H1 (cell line): ENCODE results near the gene ARHGAP10. TPM values are rescaled to one million over a fixed set of nuclear protein-coding genes. Genes with fewer than 3 reads are reported as not detected.

Experiments
- BCL11A ChIP-seq, 2 experiments: IDR thresholded peaks; one replicate each; pipeline ENCODE4 v1.6.1; 2011; ENCODE audit warnings: low read depth in 2 of 2, low read length in 2 of 2, mild to moderate bottlenecking in 2 of 2
- EP300 ChIP-seq, 2 experiments: IDR thresholded peaks; 1 replicate in 1 of 2; 2 replicates in 1 of 2; pipeline ENCODE4 v1.6.1; 2011 to 2012; ENCODE audit warnings: low read depth in 2 of 2, low read length in 2 of 2, mild to moderate bottlenecking in 2 of 2, borderline replicate concordance in 1 of 2, inconsistent platforms in 1 of 2, moderate library complexity in 1 of 2
- EZH2 ChIP-seq: fragments of 200-600 bp; sonication (generic); IDR thresholded peaks from 2 replicates; pipeline ENCODE4 v1.7.1; 2012; ENCODE audit warnings: low read depth, mild to moderate bottlenecking, moderate library complexity, low read length, inconsistent platforms; ENCODE audit not compliant: severe bottlenecking
- GABPA ChIP-seq: IDR thresholded peaks from 2 replicates; pipeline ENCODE4 v1.6.1; 2011; ENCODE audit warnings: mild to moderate bottlenecking, low read length, moderate library complexity, borderline replicate concordance; ENCODE audit not compliant: insufficient read depth
- JUND ChIP-seq: IDR thresholded peaks from 2 replicates; pipeline ENCODE4 v1.6.1; 2011; ENCODE audit warnings: mild to moderate bottlenecking, improper control_type of control experiment, low read length
- KDM1A ChIP-seq: fragments of 200-600, 300-600 bp; sonication (generic); IDR thresholded peaks from 2 replicates; pipeline ENCODE4 v1.7.1; 2016; ENCODE audit warnings: mild to moderate bottlenecking, low read length, borderline replicate concordance
- NRF1 ChIP-seq: IDR thresholded peaks from 2 replicates; pipeline ENCODE4 v1.6.1; 2011; ENCODE audit warnings: mild to moderate bottlenecking, low read depth, low read length, improper control_type of control experiment
- POLR2A ChIP-seq, 2 experiments: IDR thresholded peaks; 1 replicate in 1 of 2; 2 replicates in 1 of 2; pipeline ENCODE4 v1.6.1; 2011; ENCODE audit warnings: low read depth in 2 of 2, low read length in 2 of 2, mild to moderate bottlenecking in 2 of 2; ENCODE audit errors: control extremely low read depth in 1 of 2
- RAD21 ChIP-seq, 2 experiments: IDR thresholded peaks in 1 of 2; conservative IDR thresholded peaks in 1 of 2; 2 replicates each; pipeline ENCODE4 v1.6.1; 2011; ENCODE audit warnings: low read depth in 2 of 2, low read length in 2 of 2, improper control_type of control experiment in 1 of 2, inconsistent platforms in 1 of 2, mild to moderate bottlenecking in 1 of 2, moderate library complexity in 1 of 2
- RXRA ChIP-seq: IDR thresholded peaks from 2 replicates; pipeline ENCODE4 v1.6.1; 2011; ENCODE audit warnings: low read depth, mild to moderate bottlenecking, low read length, moderate library complexity; ENCODE audit not compliant: insufficient read depth
- SIX5 ChIP-seq: IDR thresholded peaks from 2 replicates; pipeline ENCODE4 v1.6.1; 2011; ENCODE audit warnings: mild to moderate bottlenecking, low read depth, low read length
- TAF1 ChIP-seq: IDR thresholded peaks from 2 replicates; pipeline ENCODE4 v1.6.1; 2011; ENCODE audit warnings: mild to moderate bottlenecking, low read depth, low read length
- polyA plus RNA-seq, 7 experiments: library from polyadenylated mRNA; depleted of rRNA in 3 of 7; stranded (reverse) in 5 of 7; unstranded in 2 of 7; fragments of >200 nt in 5 of 7; fragments of 200-250 nt in 2 of 7; gene quantifications; 1 replicate in 5 of 7; 2 replicates in 1 of 7; 4 replicates in 1 of 7; pipeline versions ENCODE4 v1.2.1 to v1.2.3, GENCODE V29; 2011 to 2013; ENCODE audit warnings: missing spikeins in 2 of 7, mixed read lengths in 2 of 7
- total RNA-seq: library from RNA; stranded (reverse); fragmentation: NEBNext Ultra II Directional; extraction: Animal tissue kit (Norgen Biotek cat#: 25700); gene quantifications from 2 replicates; pipeline ENCODE4 v1.2.1, GENCODE V29; 2021
- TF ChIP-seq, protein P1 (sequence below): IDR thresholded peaks from 2 replicates; pipeline ENCODE4 v1.6.1; 2012; ENCODE audit warnings: inconsistent platforms
- TF ChIP-seq, protein P2 (sequence below): IDR thresholded peaks from 2 replicates; pipeline ENCODE4 v1.6.1; 2011; ENCODE audit warnings: low read depth, mild to moderate bottlenecking, low read length; ENCODE audit not compliant: insufficient read depth

ARHGAP10 gene
- total and polyA plus RNA-seq, 2 of the 8 experiments (the other 6 are each of a cell fraction or from before 2014, with no cell fraction given), result 3.7 to 6.1 TPM

DNA sequence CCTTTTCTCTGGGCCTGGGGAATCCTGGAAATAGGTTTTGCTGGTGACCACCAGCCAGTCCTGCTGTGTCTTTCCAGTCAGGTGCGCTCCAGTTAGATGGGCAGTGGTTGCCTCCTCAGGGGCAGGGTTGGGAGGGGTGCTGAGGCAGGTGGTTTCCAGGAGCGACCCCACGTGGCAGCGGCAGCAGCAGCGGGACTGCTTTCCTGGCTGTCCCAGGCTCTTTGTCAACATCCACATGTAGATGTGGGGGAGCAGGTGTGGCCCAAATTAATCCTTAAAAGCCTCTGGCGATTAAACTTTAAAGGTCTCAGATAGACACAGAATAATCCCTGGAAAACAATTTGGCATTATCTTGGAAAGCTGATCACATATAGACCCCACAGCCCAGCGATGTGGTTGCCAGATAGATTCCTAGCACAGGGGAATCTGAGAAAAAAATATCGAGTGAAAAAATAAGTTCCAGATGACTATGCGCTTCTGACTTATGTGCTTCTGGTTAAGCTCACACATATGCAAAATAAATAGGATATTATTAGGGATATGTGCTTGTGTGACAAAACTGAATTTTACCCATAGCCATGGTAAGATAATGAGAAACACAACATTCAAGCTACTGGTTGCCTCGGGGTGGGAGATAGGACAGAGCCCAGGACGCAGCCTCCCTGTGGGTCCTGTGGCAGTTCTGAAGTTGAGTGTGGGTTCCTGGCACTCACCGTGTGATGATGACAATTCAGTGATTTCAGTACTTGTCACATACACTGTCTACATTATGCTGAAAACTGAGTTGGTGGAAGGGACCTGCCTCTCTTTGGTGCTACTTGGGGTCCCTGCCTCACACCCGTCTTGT, 336.4 kb downstream of the ARHGAP10 start (continued):
- peak; percentile 29 to 52; a peak in 3 of 4 replicates for TF ChIP-seq RAD21 (IDR thresholded peaks at IDR 0.05 in 1 of 2, conservative IDR thresholded peaks at IDR 0.05 in 1 of 2; ENCODE audit: low read depth in 2 of 2, low read length in 2 of 2)
- TF ChIP-seq EP300 (IDR thresholded peaks at IDR 0.05; ENCODE audit: borderline replicate concordance in 1 of 2, low read depth in 2 of 2, low read length in 2 of 2), result no peak
- TF ChIP-seq TAF1, result no peak
- no peak for TF ChIP-seq NRF1
- TF ChIP-seq BCL11A (IDR thresholded peaks at IDR 0.05; ENCODE audit: low read depth in 2 of 2, low read length in 2 of 2), result no peak
- TF ChIP-seq, protein P1, sequence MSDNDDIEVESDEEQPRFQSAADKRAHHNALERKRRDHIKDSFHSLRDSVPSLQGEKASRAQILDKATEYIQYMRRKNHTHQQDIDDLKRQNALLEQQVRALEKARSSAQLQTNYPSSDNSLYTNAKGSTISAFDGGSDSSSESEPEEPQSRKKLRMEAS, result peak; percentile 81
- no peak for TF ChIP-seq GABPA
- no peak for TF ChIP-seq JUND
- no peak for TF ChIP-seq RXRA
- TF ChIP-seq KDM1A, result no peak
- TF ChIP-seq SIX5, result no peak
- TF ChIP-seq, protein P2, sequence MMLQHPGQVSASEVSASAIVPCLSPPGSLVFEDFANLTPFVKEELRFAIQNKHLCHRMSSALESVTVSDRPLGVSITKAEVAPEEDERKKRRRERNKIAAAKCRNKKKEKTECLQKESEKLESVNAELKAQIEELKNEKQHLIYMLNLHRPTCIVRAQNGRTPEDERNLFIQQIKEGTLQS, result no peak
- no peak for TF ChIP-seq POLR2A (IDR thresholded peaks at IDR 0.05; ENCODE audit: control extremely low read depth in 1 of 2, low read depth in 2 of 2, low read length in 2 of 2)
- TF ChIP-seq EZH2, result no peak
